ENCODE results near the gene SREBF2.
"Not testable (repeated sequence)": the region's sequence is repeated elsewhere in the genome, so short reads cannot be mapped to it uniquely, and the experiment has no call there.

The SREBF2 gene

GRCh38 chr22:41868556-41868955 is 35.7 kb downstream of the SREBF2 start:
- in situ Hi-C loops (cut with HindIII; ENCODE audit: low pct_ligation_motif_present, low pct_unique_long_range_greater_than_20kb, low sequenced_read_pairs) = no loop called here
- DNase-seq = no peak

- in situ Hi-C loops (cut with HindIII; ENCODE audit: low pct_ligation_motif_present, low pct_unique_long_range_greater_than_20kb, low sequenced_read_pairs) = not testable (repeated sequence)
These were observed 37.2 kb downstream of the SREBF2 start for GRCh38 chr22:41870081-41870480.

GRCh38 chr22:41870786-41871185 is 37.9 kb downstream of the SREBF2 start:
- DNase-seq = no peak
- in situ Hi-C loops (cut with HindIII; ENCODE audit: low pct_ligation_motif_present, low pct_unique_long_range_greater_than_20kb, low sequenced_read_pairs) = no loop called here

More at GRCh38 chr22:41870081-41870480, 37.2 kb downstream of the SREBF2 start:
- DNase-seq = not testable (repeated sequence)

GRCh38 chr22:41873391-41873790 is 40.5 kb downstream of the SREBF2 start:
- in situ Hi-C loops (cut with HindIII; ENCODE audit: low pct_ligation_motif_present, low pct_unique_long_range_greater_than_20kb, low sequenced_read_pairs) = no loop called here
- no peak for DNase-seq

- no peak for DNase-seq
- in situ Hi-C loops (cut with HindIII; ENCODE audit: low pct_ligation_motif_present, low pct_unique_long_range_greater_than_20kb, low sequenced_read_pairs) = no loop called here
These were observed 41.2 kb downstream of the SREBF2 start for GRCh38 chr22:41874090-41874489.

- in situ Hi-C loops (cut with HindIII; ENCODE audit: low pct_ligation_motif_present, low pct_unique_long_range_greater_than_20kb, low sequenced_read_pairs) = no loop called here
These were observed 42.8 kb downstream of the SREBF2 start for GRCh38 chr22:41875531-41876270.

GRCh38 chr22:41876275-41876674 is 43.4 kb downstream of the SREBF2 start:
- no peak for DNase-seq
- in situ Hi-C loops (cut with HindIII; ENCODE audit: low pct_ligation_motif_present, low pct_unique_long_range_greater_than_20kb, low sequenced_read_pairs) = no loop called here

More at GRCh38 chr22:41875531-41876270, 42.8 kb downstream of the SREBF2 start:
- DNase-seq = no peak

GRCh38 chr22:41876675-41877074 is 43.8 kb downstream of the SREBF2 start:
- in situ Hi-C loops (cut with HindIII; ENCODE audit: low pct_ligation_motif_present, low pct_unique_long_range_greater_than_20kb, low sequenced_read_pairs) = no loop called here
- DNase-seq = no peak

GRCh38 chr22:41880653-41881052 is 47.7 kb downstream of the SREBF2 start:
- in situ Hi-C loops (cut with HindIII; ENCODE audit: low pct_ligation_motif_present, low pct_unique_long_range_greater_than_20kb, low sequenced_read_pairs) = no loop called here

GRCh38 chr22:41883400-41883799 is 50.5 kb downstream of the SREBF2 start:
- in situ Hi-C loops (cut with HindIII; ENCODE audit: low pct_ligation_motif_present, low pct_unique_long_range_greater_than_20kb, low sequenced_read_pairs) = no loop called here
- DNase-seq = no peak

More at GRCh38 chr22:41880653-41881052, 47.7 kb downstream of the SREBF2 start:
- DNase-seq = no peak

GRCh38 chr22:41885116-41885515 is 52.2 kb downstream of the SREBF2 start:
- DNase-seq = peak; percentile 97
- in situ Hi-C loops (cut with HindIII; ENCODE audit: low pct_ligation_motif_present, low pct_unique_long_range_greater_than_20kb, low sequenced_read_pairs) = no loop called here

GRCh38 chr22:41885516-41885915 is 52.6 kb downstream of the SREBF2 start:
- DNase-seq = peak; percentile 80
- in situ Hi-C loops (cut with HindIII; ENCODE audit: low pct_ligation_motif_present, low pct_unique_long_range_greater_than_20kb, low sequenced_read_pairs) = no loop called here

- in situ Hi-C loops (cut with HindIII; ENCODE audit: low pct_ligation_motif_present, low pct_unique_long_range_greater_than_20kb, low sequenced_read_pairs) = no loop called here
These were observed 55.8 kb downstream of the SREBF2 start for GRCh38 chr22:41888627-41889200.

GRCh38 chr22:41891407-41891806 is 58.5 kb downstream of the SREBF2 start:
- in situ Hi-C loops (cut with HindIII; ENCODE audit: low pct_ligation_motif_present, low pct_unique_long_range_greater_than_20kb, low sequenced_read_pairs) = no loop called here
- DNase-seq = no peak

More at GRCh38 chr22:41888627-41889200, 55.8 kb downstream of the SREBF2 start:
- no peak for DNase-seq

- in situ Hi-C loops (cut with HindIII; ENCODE audit: low pct_ligation_motif_present, low pct_unique_long_range_greater_than_20kb, low sequenced_read_pairs) = no loop called here
- no peak for DNase-seq
These were observed 59.8 kb downstream of the SREBF2 start for GRCh38 chr22:41892721-41893120.

GRCh38 chr22:41893591-41894375 is 60.9 kb downstream of the SREBF2 start:
- in situ Hi-C loops (cut with HindIII; ENCODE audit: low pct_ligation_motif_present, low pct_unique_long_range_greater_than_20kb, low sequenced_read_pairs) = no loop called here
- no peak for DNase-seq

- in situ Hi-C loops (cut with HindIII; ENCODE audit: low pct_ligation_motif_present, low pct_unique_long_range_greater_than_20kb, low sequenced_read_pairs) = no loop called here
- DNase-seq = no peak
These were observed 65.7 kb downstream of the SREBF2 start for GRCh38 chr22:41898645-41899044.

- DNase-seq = no peak
- in situ Hi-C loops (cut with HindIII; ENCODE audit: low pct_ligation_motif_present, low pct_unique_long_range_greater_than_20kb, low sequenced_read_pairs) = no loop called here
These were observed 66.2 kb downstream of the SREBF2 start for GRCh38 chr22:41899110-41899509.

GRCh38 chr22:41899992-41900651 is 67.2 kb downstream of the SREBF2 start:
- in situ Hi-C loops (cut with HindIII; ENCODE audit: low pct_ligation_motif_present, low pct_unique_long_range_greater_than_20kb, low sequenced_read_pairs) = no loop called here
- no peak for DNase-seq
